A673 (cell line): ENCODE results near the gene PTPRK.

Experiments
- CTCF ChIP-seq: fragments of 300-800, 200-600 bp; sonication (generic); conservative IDR thresholded peaks from 2 replicates; pipeline ENCODE4 v1.5.1; 2017; ENCODE audit warnings: low read depth, mild to moderate bottlenecking, antibody characterized with exemption, low read length, moderate library complexity, mixed read lengths
- EZH2 ChIP-seq: fragments of 200-600 bp; sonication (generic); IDR thresholded peaks from 2 replicates; pipeline ENCODE4 v1.6.1; 2017; ENCODE audit warnings: borderline replicate concordance, low read depth, mild to moderate bottlenecking, mixed read lengths, antibody characterized with exemption, low read length; ENCODE audit not compliant: poor library complexity, severe bottlenecking

GRCh38 chr6:128216917-128217316 is 303.5 kb downstream of the PTPRK start:
- no peak for TF ChIP-seq EZH2
- no peak for TF ChIP-seq CTCF
